GM18498 (cell line): ENCODE data around the gene EXOC4.
A peak's percentile ranks its signal among the peaks of the same experiment; 100 is the strongest.
"Not testable (repeated sequence)": the region's sequence is repeated elsewhere in the genome, so short reads cannot be mapped to it uniquely, and the experiment has no call there.

Source experiments
- ATAC-seq: cut with Tn5 transposase; IDR thresholded peaks from one replicate; pipeline ENCODE4 v1.9.1; 2021; ENCODE audit warnings: mild to moderate bottlenecking, moderate library complexity; ENCODE audit not compliant: unreplicated experiment

Gene EXOC4

GRCh38 chr7:134045716-134046115 is 792.8 kb downstream of the EXOC4 start:
- no peak for ATAC-seq

GRCh38 chr7:134046594-134047128 is 793.8 kb downstream of the EXOC4 start:
- ATAC-seq: no peak

GRCh38 chr7:134047675-134048074 is 794.8 kb downstream of the EXOC4 start:
- no peak for ATAC-seq

GRCh38 chr7:134048166-134048565 is 795.3 kb downstream of the EXOC4 start:
- ATAC-seq: no peak

- no peak for ATAC-seq
Observed at GRCh38 chr7:134051020-134051419, 798.1 kb downstream of the EXOC4 start.

GRCh38 chr7:134056816-134057215 is 803.9 kb downstream of the EXOC4 start:
- no peak for ATAC-seq

GRCh38 chr7:134058521-134058920 is 805.6 kb downstream of the EXOC4 start:
- no peak for ATAC-seq

- ATAC-seq: no peak
Observed at GRCh38 chr7:134058980-134059379, 806.1 kb downstream of the EXOC4 start.

- no peak for ATAC-seq
Observed at GRCh38 chr7:134059921-134060320, 807.0 kb downstream of the EXOC4 start.

- ATAC-seq: no peak
Observed at GRCh38 chr7:134060874-134061273, 808.0 kb downstream of the EXOC4 start.

- no peak for ATAC-seq
Observed at GRCh38 chr7:134062460-134062859, 809.6 kb downstream of the EXOC4 start.

GRCh38 chr7:134065415-134065814 is 812.5 kb downstream of the EXOC4 start:
- ATAC-seq: no peak

- ATAC-seq: no peak
Observed at GRCh38 chr7:134067164-134067563, 814.3 kb downstream of the EXOC4 start.

- ATAC-seq: no peak
Observed at GRCh38 chr7:134068670-134069069, 815.8 kb downstream of the EXOC4 start.

- no peak for ATAC-seq
Observed at GRCh38 chr7:134069187-134069586, 816.3 kb downstream of the EXOC4 start.

- ATAC-seq: no peak
Observed at GRCh38 chr7:134070673-134071072, 817.8 kb downstream of the EXOC4 start.

- peak; percentile 94 for ATAC-seq
Observed at GRCh38 chr7:134071355-134072331, 818.8 kb downstream of the EXOC4 start.

- no peak for ATAC-seq
Observed at GRCh38 chr7:134073276-134073675, 820.4 kb downstream of the EXOC4 start.

- no peak for ATAC-seq
Observed at GRCh38 chr7:134075799-134076198, 822.9 kb downstream of the EXOC4 start.

- not testable (repeated sequence) for ATAC-seq
Observed at GRCh38 chr7:134077560-134077959, 824.7 kb downstream of the EXOC4 start.

GRCh38 chr7:134078991-134079390 is 826.1 kb downstream of the EXOC4 start:
- ATAC-seq: no peak

GRCh38 chr7:134081695-134082094 is 828.8 kb downstream of the EXOC4 start:
- no peak for ATAC-seq
